Measurements from ENCODE around the gene SLFN5.

- TF ChIP-seq POLR2A (IDR thresholded peaks at IDR 0.05) (no peak), CTCF (IDR thresholded peaks at IDR 0.05) (no peak)
Observed at GRCh38 chr17:35286120-35286781, 43.4 kb downstream of the SLFN5 start.

All from thyroid gland (tissue), 4 donors.